Measurements from ENCODE around the gene RUBCN.

Gene RUBCN

GRCh38 chr3:197736491-197737318 lies at the start of gene RUBCN:
Gene RUBCN (minus strand): TSS chr3:197736904. CDS start chr3:197736719, 185 bp downstream.
- DNase-seq, result peak; percentile 98

GRCh38 chr3:197784019-197784585 lies 47.4 kb upstream of the RUBCN start:
- DNase-seq, result no peak

GRCh38 chr3:197782230-197782629 lies 45.5 kb upstream of the RUBCN start:
- no peak for DNase-seq

- DNase-seq, result no peak
Observed at GRCh38 chr3:197775317-197775716, 38.6 kb upstream of the RUBCN start.

GRCh38 chr3:197761784-197762183 lies 25.1 kb upstream of the RUBCN start:
- no peak for DNase-seq

GRCh38 chr3:197758512-197758911 lies 21.8 kb upstream of the RUBCN start:
- no peak for DNase-seq

GRCh38 chr3:197756704-197757103 lies 20.0 kb upstream of the RUBCN start:
- no peak for DNase-seq

GRCh38 chr3:197753263-197753662 lies 16.6 kb upstream of the RUBCN start:
- no peak for DNase-seq

- DNase-seq, result no peak
Observed at GRCh38 chr3:197752107-197752506, 15.4 kb upstream of the RUBCN start.

GRCh38 chr3:197750858-197751737 lies 14.4 kb upstream of the RUBCN start:
- no peak for DNase-seq

- DNase-seq, result peak; percentile 36
Observed at GRCh38 chr3:197750396-197750831, 13.7 kb upstream of the RUBCN start.

- DNase-seq, result peak; percentile 92
Observed at GRCh38 chr3:197749601-197750395, 13.1 kb upstream of the RUBCN start, which contains the start of gene FYTTD1. Gene FYTTD1 (plus strand): TSS chr3:197749883. CDS start chr3:197749972, 89 bp downstream.

GRCh38 chr3:197749315-197749600 lies 12.6 kb upstream of the RUBCN start:
- peak; percentile 66 for DNase-seq

- DNase-seq, result no peak
Observed at GRCh38 chr3:197748597-197749314, 12.1 kb upstream of the RUBCN start.

GRCh38 chr3:197746801-197747237 lies 10.1 kb upstream of the RUBCN start:
- no peak for DNase-seq

GRCh38 chr3:197746209-197746608 lies 9.5 kb upstream of the RUBCN start:
- no peak for DNase-seq

GRCh38 chr3:197742787-197743186 lies 6.1 kb upstream of the RUBCN start:
- DNase-seq, result no peak

GRCh38 chr3:197737749-197738462 lies 1.2 kb upstream of the RUBCN start:
- DNase-seq, result no peak

GRCh38 chr3:197737319-197737649 lies 580 bp upstream of the RUBCN start:
- no peak for DNase-seq

GRCh38 chr3:197736010-197736490 lies 654 bp downstream of the RUBCN start:
- DNase-seq, result no peak

GRCh38 chr3:197734667-197735318 lies 1.9 kb downstream of the RUBCN start:
- no peak for DNase-seq
